GM12873 (cell line): ENCODE data around the gene DOK1.
A peak's percentile ranks its signal among the peaks of the same experiment; 100 is the strongest.

Experiments used
- TF ChIP-seq, protein P1 (sequence below): IDR thresholded peaks from 2 replicates; pipeline ENCODE4 v1.5.1; 2012; ENCODE audit warnings: low read depth, mild to moderate bottlenecking, moderate library complexity, low read length, control low read depth; ENCODE audit not compliant: insufficient read depth; ENCODE audit errors: missing control alignments

The DOK1 gene

DNA sequence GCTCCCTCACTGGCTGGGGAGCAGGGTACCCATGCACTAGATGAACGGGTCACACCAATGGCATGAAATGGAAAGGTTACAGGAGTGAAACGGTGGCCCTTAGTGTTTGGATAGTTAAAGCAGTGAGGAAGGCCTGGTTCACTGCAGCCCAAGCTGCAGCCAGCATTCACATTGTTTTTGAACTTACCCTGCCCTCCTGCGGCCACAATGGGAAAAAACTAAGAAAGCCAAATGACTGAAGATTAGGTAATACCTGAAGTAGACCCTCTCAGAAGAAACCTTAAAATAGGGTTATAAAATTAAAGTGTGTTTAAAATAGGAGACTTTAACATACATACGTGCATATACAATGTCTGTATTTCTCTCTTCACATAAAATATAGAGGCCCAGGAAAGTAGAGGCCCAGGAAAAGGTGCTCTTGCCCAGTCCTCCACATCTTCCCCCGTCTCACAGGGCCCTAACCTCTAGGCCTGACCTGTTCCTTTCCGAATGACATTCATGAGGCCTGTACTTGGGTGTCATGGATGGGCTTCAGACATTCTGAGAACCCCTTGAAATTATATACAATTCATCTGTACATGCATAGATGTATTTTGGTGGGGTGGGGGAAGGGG lies 33.3 kb downstream of the DOK1 start:
- TF ChIP-seq, protein P1, sequence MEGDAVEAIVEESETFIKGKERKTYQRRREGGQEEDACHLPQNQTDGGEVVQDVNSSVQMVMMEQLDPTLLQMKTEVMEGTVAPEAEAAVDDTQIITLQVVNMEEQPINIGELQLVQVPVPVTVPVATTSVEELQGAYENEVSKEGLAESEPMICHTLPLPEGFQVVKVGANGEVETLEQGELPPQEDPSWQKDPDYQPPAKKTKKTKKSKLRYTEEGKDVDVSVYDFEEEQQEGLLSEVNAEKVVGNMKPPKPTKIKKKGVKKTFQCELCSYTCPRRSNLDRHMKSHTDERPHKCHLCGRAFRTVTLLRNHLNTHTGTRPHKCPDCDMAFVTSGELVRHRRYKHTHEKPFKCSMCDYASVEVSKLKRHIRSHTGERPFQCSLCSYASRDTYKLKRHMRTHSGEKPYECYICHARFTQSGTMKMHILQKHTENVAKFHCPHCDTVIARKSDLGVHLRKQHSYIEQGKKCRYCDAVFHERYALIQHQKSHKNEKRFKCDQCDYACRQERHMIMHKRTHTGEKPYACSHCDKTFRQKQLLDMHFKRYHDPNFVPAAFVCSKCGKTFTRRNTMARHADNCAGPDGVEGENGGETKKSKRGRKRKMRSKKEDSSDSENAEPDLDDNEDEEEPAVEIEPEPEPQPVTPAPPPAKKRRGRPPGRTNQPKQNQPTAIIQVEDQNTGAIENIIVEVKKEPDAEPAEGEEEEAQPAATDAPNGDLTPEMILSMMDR = peak; percentile 71

DNA sequence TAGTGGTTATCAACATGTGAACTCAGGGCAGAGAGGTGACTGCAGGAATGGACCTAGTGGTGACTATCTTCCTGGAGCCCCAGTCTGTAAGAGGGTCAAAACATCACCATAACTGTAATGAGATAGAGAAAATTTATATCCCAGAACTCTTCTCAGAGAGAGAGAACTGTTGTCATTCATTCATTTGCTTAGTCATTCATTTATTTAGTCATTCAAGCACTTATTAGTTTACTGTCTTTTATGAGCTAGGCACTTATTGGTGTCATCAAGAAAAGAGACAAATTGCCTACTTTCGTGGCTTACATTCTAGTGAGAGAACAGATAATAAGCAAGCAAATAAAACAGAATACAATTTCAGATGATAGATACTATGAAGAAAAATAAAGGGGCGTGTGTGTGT lies 34.1 kb downstream of the DOK1 start:
- TF ChIP-seq, protein P1 = no peak

DNA sequence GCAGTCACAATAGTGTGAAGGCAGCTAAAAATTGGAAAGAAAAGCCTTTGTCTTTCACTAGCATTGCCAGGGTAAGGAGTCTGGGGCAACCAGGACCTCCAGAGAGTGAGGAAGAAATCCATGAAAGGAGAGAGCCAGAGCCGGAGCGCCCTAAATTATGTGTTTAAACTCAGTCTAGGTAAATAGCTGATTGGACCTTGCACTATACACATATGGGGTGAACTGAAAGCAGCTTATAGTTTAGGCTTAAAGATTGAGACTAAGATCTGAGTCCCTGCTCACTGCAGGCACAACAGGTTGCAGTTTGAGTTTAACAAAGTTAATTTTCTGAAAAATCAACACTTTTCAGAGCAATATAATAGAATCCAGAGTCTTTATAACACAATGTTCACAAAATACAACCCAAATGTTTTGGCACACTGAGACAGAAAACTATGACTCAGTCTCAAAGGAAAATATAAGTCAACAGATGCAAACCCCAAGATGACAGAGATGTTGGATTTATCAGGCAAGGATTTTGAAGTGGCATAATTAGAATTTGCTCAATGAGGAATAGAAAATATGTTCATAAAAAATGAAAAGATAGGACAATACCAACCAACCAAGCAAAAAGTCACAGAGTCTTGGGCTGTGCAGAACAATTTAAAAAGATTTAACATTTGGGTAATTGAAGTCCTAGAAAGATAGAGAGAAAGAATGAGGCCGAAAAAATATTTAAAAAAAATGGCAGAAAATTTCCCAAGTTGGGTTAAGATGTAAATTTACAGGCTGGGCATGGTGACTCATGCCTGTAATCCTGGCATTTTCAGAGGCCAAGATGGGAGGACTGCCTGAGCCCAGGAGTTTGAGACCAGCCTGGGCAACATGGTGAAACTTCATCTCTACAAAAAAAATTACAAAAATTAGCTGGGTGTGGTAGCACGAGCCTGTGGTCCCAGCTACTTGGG lies 39.6 kb downstream of the DOK1 start:
- TF ChIP-seq, protein P1 = no peak

DNA sequence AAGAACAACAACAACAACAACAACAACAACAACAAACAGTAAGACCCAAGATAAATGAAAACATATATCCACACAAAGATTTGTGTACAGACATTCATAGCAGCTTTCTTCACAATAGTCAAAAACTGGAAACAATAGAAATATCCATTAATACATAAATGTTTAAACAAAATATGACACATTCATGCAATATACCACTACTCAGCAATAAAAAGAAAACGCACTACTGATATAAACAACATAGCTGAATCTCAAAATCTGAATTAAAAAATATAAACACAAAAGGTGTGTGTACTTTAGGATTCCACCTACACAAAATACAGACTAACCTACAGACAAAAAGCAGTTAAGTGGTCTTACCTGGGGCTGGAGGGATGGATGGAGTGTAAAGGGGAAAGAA lies 42.1 kb downstream of the DOK1 start:
- TF ChIP-seq, protein P1 = no peak

DNA sequence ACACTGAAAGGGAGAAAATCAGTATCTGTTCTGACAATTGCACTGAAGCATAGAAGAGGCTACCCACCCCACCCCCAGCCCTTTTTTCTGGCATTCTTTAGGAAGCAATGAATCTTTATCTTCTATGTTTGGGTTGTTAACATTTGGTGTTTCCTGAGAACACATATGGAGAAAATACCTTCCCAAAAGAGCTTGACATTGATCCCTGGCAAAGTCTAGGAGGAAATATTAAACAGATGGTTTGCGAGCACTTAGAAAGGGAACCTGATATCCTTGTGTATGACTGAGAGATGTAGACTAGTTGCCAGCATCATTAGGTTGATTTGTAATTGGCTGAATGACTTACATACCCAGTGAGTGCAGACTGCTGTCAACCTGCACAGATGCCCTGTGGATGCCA lies 42.9 kb downstream of the DOK1 start:
- TF ChIP-seq, protein P1 = no peak

DNA sequence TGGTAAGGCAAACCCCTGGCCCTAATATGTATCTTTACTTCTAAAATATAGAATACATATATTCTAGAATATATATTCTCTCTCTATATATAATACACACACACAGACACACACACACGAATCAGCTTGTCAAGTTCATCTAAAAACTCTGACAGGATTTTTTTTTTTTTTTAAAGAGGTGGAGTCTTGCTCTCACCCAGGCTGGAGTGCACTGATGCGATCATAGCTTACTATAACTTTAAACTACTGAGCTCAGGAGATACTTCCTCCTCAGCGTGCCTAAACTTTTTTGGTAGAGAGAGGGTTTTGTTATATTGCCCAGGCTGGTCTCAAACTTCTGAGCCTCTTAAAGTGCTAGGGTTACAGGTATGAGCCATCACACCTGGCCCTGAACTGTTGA lies 45.2 kb downstream of the DOK1 start:
- TF ChIP-seq, protein P1 = no peak

DNA sequence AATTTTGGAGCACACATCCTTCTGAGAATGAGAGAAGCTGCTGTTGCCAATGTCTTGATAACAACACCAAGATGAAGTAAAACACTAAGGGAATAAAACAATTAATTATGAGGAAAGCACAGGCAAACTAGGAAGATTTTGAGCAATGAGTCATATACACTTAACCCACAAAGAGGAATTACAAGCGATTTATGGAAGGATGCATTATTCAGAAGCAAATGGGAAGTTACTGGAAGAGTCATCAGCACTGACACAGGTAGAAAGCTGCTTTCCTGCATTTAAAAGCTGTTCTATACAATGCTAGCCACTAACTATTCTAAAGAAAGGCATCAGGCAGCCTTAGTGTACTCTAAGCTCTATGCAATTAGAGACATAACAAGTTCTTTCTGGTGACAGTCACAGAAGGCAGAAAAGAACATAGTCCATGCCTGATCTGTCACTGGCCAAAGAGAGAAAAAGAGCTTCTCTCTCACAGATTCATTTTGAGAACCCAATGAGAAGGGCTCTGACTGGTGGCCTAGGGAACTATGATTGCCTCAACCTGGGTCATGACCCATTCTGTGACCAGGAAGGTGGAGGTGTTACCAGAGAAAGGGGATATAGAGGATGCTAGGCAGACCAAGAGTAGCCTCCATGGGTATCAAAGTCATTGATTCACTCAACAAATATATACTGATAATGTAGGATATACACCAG lies 48.2 kb downstream of the DOK1 start:
- TF ChIP-seq, protein P1 = no peak
